GM23248 (cell line): Measurements from ENCODE around the gene SLC25A26. TPM values are rescaled to one million over a fixed set of nuclear protein-coding genes. Genes with fewer than 3 reads are reported as not detected.

Experiments used
- DNase-seq: peaks from one replicate; pipeline ENCODE4 v3.0.0-alpha.2; 2015
- H2AFZ ChIP-seq: fragments of 200-600 bp; sonication (generic); 2 replicates; pipeline ENCODE4 v1.6.1; 2016; ENCODE audit warnings: antibody characterized with exemption
- H3F3A ChIP-seq: fragments of 200-600 bp; sonication (generic); 2 replicates; pipeline ENCODE4 v1.6.1; 2016; ENCODE audit warnings: mild to moderate bottlenecking, antibody characterized with exemption, mixed run types; ENCODE audit not compliant: insufficient read depth
- H3K27ac ChIP-seq: fragments of 200-600 bp; sonication (generic); 2 replicates; pipeline ENCODE4 v1.5.1; 2016; ENCODE audit warnings: mild to moderate bottlenecking
- H3K27me3 ChIP-seq: fragments of 200-600 bp; sonication (generic); replicated peaks from 2 replicates; pipeline ENCODE4 v1.6.1; 2016; ENCODE audit warnings: mild to moderate bottlenecking; ENCODE audit not compliant: insufficient read depth
- H3K36me3 ChIP-seq: fragments of 200-600 bp; sonication (generic); 2 replicates; pipeline ENCODE4 v1.6.1; 2016; ENCODE audit warnings: low read depth, mild to moderate bottlenecking
- H3K4me1 ChIP-seq: fragments of 200-600 bp; sonication (generic); 2 replicates; pipeline ENCODE4 v1.6.1; 2016; ENCODE audit warnings: mild to moderate bottlenecking; ENCODE audit not compliant: insufficient read depth
- H3K4me2 ChIP-seq: fragments of 200-600 bp; sonication (generic); one replicate; pipeline ENCODE4 v1.6.1; 2016; ENCODE audit warnings: mild to moderate bottlenecking; ENCODE audit not compliant: unreplicated experiment
- H3K4me3 ChIP-seq: fragments of 200-600 bp; sonication (generic); 2 replicates; pipeline ENCODE4 v1.5.1; 2016; ENCODE audit warnings: mild to moderate bottlenecking
- H3K79me2 ChIP-seq: fragments of 200-600 bp; sonication (generic); 2 replicates; pipeline ENCODE4 v1.6.1; 2016; ENCODE audit warnings: mild to moderate bottlenecking; ENCODE audit not compliant: insufficient read depth
- H3K9ac ChIP-seq: fragments of 200-600 bp; sonication (generic); 2 replicates; pipeline ENCODE4 v1.6.1; 2016; ENCODE audit warnings: mild to moderate bottlenecking
- H3K9me2 ChIP-seq: fragments of 200-600 bp; sonication (generic); 2 replicates; pipeline ENCODE4 v1.6.1; 2016; ENCODE audit warnings: mixed run types, mild to moderate bottlenecking, moderate library complexity; ENCODE audit not compliant: insufficient read depth
- H3K9me3 ChIP-seq: fragments of 200-600 bp; sonication (generic); one replicate; pipeline ENCODE4 v1.6.1; 2017; ENCODE audit warnings: low read depth
- H4K20me1 ChIP-seq: fragments of 200-600 bp; sonication (generic); 2 replicates; pipeline ENCODE4 v1.6.0; 2016; ENCODE audit not compliant: insufficient read depth
- EZH2 ChIP-seq: fragments of 200-600 bp; sonication (generic); IDR thresholded peaks from 2 replicates; pipeline ENCODE4 v1.6.1; 2018; ENCODE audit warnings: antibody characterized with exemption, mild to moderate bottlenecking; ENCODE audit not compliant: insufficient read depth, poor library complexity, severe bottlenecking
- EZH2phosphoT487 ChIP-seq: fragments of 200-600 bp; sonication (generic); IDR thresholded peaks from 2 replicates; pipeline ENCODE4 v1.6.1; 2018; ENCODE audit warnings: antibody characterized with exemption, moderate library complexity, mild to moderate bottlenecking, low read depth; ENCODE audit not compliant: insufficient read depth
- WGBS, 2 experiments: methylation state at CpG; one replicate each; pipeline ENCODE4 v1.1.6; 2015 to 2017; ENCODE audit warnings: low lambda C conversion rate in 2 of 2, low coverage in 1 of 2; ENCODE audit errors: missing lambda C conversion rate in 2 of 2; 5-methylcytosine and 5-hydroxymethylcytosine counted together
- in situ Hi-C: fragments of 300-500 bp; cut with MboI; formaldehyde crosslinking; loops from 2 replicates; pipeline ENCODE4 v1.15.0; 2020
- polyA plus RNA-seq: library from polyadenylated mRNA; unstranded; fragments of >200 nt; fragmentation: Nextera tagmentation; extraction: Ambion mirVana; gene quantifications from 2 replicates; pipeline ENCODE4 v1.2.1, GENCODE V29; 2016
- total RNA-seq: library from RNA; depleted of rRNA; stranded (reverse); fragments of >200 nt; shearing (Covaris generic); gene quantifications from 2 replicates; pipeline ENCODE4 v1.2.3, GENCODE V29; 2014

The SLC25A26 gene
- total and polyA plus RNA-seq, 2 experiments from 2014 or later, result 25.2 to 26.9 TPM

GRCh38 chr3:66406831-66407610 lies 186.2 kb downstream of the SLC25A26 start:
- WGBS, 2 experiments, result 68 to 69% methylated on average over 17 of the region's 17 CpGs
- in situ Hi-C loops, result loop anchor here (10.0 kb wide), 1 partner anchor 408 kb away; no protein-coding TSS in a partner anchor
- H3K9me2 ChIP-seq, result no peaks in the 10 kb centered on the region

GRCh38 chr3:66407611-66408218 lies 186.9 kb downstream of the SLC25A26 start:
- Histone ChIP-seq H3K9me2 (no peaks in the 10 kb centered on the region), H3K27me3 (no peaks in the 10 kb centered on the region), H4K20me1 (no peaks in the 10 kb centered on the region), H3K4me2 (no peak overlapping the region), H3K4me1 (peaks cover 36% of the 10 kb centered on the region), H3K79me2 (no peaks in the 10 kb centered on the region), H3K36me3 (no peaks in the 10 kb centered on the region), H3K9me3 (no peaks in the 10 kb centered on the region), H3K27ac (no peak overlapping the region), H2AFZ (no peak overlapping the region), H3F3A (peaks cover 6% of the 10 kb centered on the region; the same call in 1 of the 2 replicates), H3K9ac (no peak overlapping the region), H3K4me3 (no peak overlapping the region)
- peak; percentile 64 for DNase-seq
- in situ Hi-C loops, result loop anchor here (10.0 kb wide), 1 partner anchor 407 kb away; no protein-coding TSS in a partner anchor
- no peak for TF ChIP-seq EZH2
- TF ChIP-seq EZH2phosphoT487, result no peak
- WGBS, 2 experiments, result 54 to 62% methylated on average over 12 to 14 of the region's 14 CpGs

More at GRCh38 chr3:66406831-66407610, 186.2 kb downstream of the SLC25A26 start:
- Histone ChIP-seq H3K4me3 (no peak overlapping the region), H3K79me2 (no peaks in the 10 kb centered on the region), H3K9me3 (no peaks in the 10 kb centered on the region), H2AFZ (no peak overlapping the region), H4K20me1 (no peaks in the 10 kb centered on the region), H3K27ac (no peak overlapping the region), H3F3A (peaks cover 6% of the 10 kb centered on the region; the same call in 1 of the 2 replicates), H3K4me2 (no peak overlapping the region), H3K9ac (no peak overlapping the region), H3K36me3 (no peaks in the 10 kb centered on the region), H3K27me3 (no peaks in the 10 kb centered on the region), H3K4me1 (peaks cover 32% of the 10 kb centered on the region)
- TF ChIP-seq EZH2phosphoT487, result no peak
- TF ChIP-seq EZH2, result no peak
- DNase-seq, result no peak

DNA sequence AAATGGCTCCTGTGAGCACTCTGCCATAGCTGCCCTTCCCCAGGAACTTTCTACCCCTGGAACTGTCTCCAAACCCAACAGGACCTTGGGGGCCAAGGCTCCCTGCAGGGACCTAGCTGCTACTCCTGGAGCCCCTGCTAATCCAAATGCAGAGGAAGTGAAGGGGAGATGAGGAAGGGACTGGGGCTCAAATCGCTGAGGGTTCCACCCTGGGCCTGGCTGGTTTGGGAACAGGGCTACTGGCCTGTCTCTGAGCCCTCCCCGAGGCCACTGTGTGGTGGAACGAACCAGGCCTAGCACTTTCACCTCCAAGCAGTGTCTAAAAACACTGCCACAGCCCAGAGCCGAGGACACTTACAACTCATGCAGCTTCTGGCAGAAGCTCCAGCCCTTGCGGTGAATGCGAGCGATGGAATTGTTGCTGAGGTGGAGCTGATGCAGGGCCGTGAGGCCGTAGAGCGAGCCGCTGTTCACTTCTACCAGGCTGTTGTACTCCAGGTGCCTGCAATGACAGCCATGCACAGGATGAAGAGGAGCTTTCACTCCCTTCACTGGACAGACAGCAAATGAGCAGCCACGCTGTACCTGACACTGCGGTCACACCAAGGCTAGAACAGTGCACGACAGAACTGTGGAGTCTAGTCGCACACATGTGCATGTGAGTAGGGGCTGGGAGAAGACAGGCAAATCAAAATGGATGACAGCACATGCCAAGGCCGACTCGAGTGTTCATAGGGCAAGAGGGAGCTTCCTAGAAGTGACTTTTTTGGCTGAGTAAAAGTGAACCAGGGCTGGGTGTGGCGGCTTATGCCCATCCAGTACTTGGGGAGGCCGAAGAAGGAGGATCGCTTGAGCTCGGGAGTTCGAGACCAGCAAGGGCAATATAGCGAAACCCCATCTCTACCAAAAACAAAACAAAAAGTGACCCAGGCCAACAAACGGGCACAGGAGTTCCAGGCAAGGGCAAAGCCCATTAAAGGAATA lies 189.3 kb downstream of the SLC25A26 start:
- H3K27ac ChIP-seq, result no peak overlapping the region
- no peak for DNase-seq
- in situ Hi-C loops, result loop anchor here (10.0 kb wide), 1 partner anchor 405 kb away; no protein-coding TSS in a partner anchor
- no peak overlapping the region for H2AFZ ChIP-seq
- H3K9me3 ChIP-seq, result no peaks in the 10 kb centered on the region
- no peak for TF ChIP-seq EZH2
- TF ChIP-seq EZH2phosphoT487, result no peak
- no peaks in the 10 kb centered on the region for H3K9me2 ChIP-seq
- H3K9ac ChIP-seq, result no peak overlapping the region
- H3K79me2 ChIP-seq, result no peaks in the 10 kb centered on the region
- no peaks in the 10 kb centered on the region for H3K36me3 ChIP-seq
- peaks cover 13% of the 10 kb centered on the region for H3F3A ChIP-seq
- no peaks in the 10 kb centered on the region for H4K20me1 ChIP-seq
- H3K4me1 ChIP-seq, result peaks cover 39% of the 10 kb centered on the region
- no peaks in the 10 kb centered on the region for H3K27me3 ChIP-seq
- 94% methylated on average over 24 of the region's 24 CpGs for whole genome bisulfite sequencing, 2 experiments
- no peak overlapping the region for H3K4me3 ChIP-seq
- no peak overlapping the region for H3K4me2 ChIP-seq

GRCh38 chr3:66410976-66411375 lies 190.2 kb downstream of the SLC25A26 start:
- Histone ChIP-seq H3K4me2 (no peak overlapping the region), H3K4me1 (peaks cover 31% of the 10 kb centered on the region), H3K27me3 (no peaks in the 10 kb centered on the region), H3K9me3 (no peaks in the 10 kb centered on the region), H3F3A (peaks cover 11% of the 10 kb centered on the region), H3K9ac (no peak overlapping the region), H3K9me2 (no peaks in the 10 kb centered on the region), H3K4me3 (no peak overlapping the region), H3K79me2 (no peaks in the 10 kb centered on the region), H2AFZ (peak overlapping the region; percentile 26; the same call in 1 of the 2 replicates), H3K36me3 (no peaks in the 10 kb centered on the region), H3K27ac (peak overlapping the region; percentile 2; the same call in 1 of the 2 replicates), H4K20me1 (no peaks in the 10 kb centered on the region)
- TF ChIP-seq EZH2 (no peak), EZH2phosphoT487 (no peak)
- 93 to 95% methylated on average over 7 of the region's 7 CpGs for WGBS, 2 experiments
- DNase-seq, result no peak
- in situ Hi-C loops, result no loop called here
